Neural progenitor cell (in vitro differentiated cells): Measurements from ENCODE around the gene AFF3.

Experiments
- CTCF ChIP-seq: fragments of 200-600 bp; sonication (generic); IDR thresholded peaks from 2 replicates; pipeline ENCODE4 v1.5.1; 2017; ENCODE audit warnings: antibody characterized with exemption, mild to moderate bottlenecking
- EZH2 ChIP-seq: fragments of 200-600 bp; sonication (generic); IDR thresholded peaks from 2 replicates; pipeline ENCODE4 v1.6.1; 2017; ENCODE audit warnings: antibody characterized with exemption, mild to moderate bottlenecking, moderate library complexity
- EZH2phosphoT487 ChIP-seq: fragments of 200-600 bp; sonication (generic); IDR thresholded peaks from 2 replicates; pipeline ENCODE4 v1.6.1; 2017; ENCODE audit warnings: antibody characterized with exemption

- no peak for TF ChIP-seq EZH2
- TF ChIP-seq CTCF = no peak
- no peak for TF ChIP-seq EZH2phosphoT487
Observed at GRCh38 chr2:99576775-99577174, 565.6 kb downstream of the AFF3 start.
